Peyer's patch (tissue), 4 donors: ENCODE data around the gene IFI27L1. TPM values are rescaled to one million over a fixed set of nuclear protein-coding genes. Genes with fewer than 3 reads are reported as not detected.

Source experiments
- DNase-seq, 3 donors: peaks; one replicate each; pipeline ENCODE4 v3.0.0-alpha.2; 2017 to 2019
- H3K27ac ChIP-seq, 4 donors: fragments of 200-600 bp; sonication (generic); one replicate each; pipeline ENCODE4 v1.5.1; 2016 to 2019
- H3K27me3 ChIP-seq, 2 donors: fragments of 200-600 bp; sonication (generic); one replicate each; pipeline ENCODE4 v1.5.1; 2019
- H3K36me3 ChIP-seq, 3 donors: fragments of 200-600 bp; sonication (generic); one replicate each; pipeline ENCODE4 v1.5.1; 2016 to 2019
- H3K4me1 ChIP-seq, 4 donors: fragments of 200-600 bp; sonication (generic); one replicate each; pipeline ENCODE4 v1.5.1; 2016 to 2019
- H3K4me3 ChIP-seq, 4 donors: fragments of 200-600 bp; sonication (generic); 1 replicate in 3 of 4; 2 replicates in 1 of 4; pipeline ENCODE4 v1.5.1; 2016 to 2019; ENCODE audit warnings: mild to moderate bottlenecking in 1 of 4
- H3K9me3 ChIP-seq, 4 donors: fragments of 200-600 bp; sonication (generic); one replicate each; pipeline ENCODE4 v1.5.1; 2016 to 2019; ENCODE audit warnings: mild to moderate bottlenecking in 1 of 4
- CTCF ChIP-seq, 6 experiments: fragments of 450-650 bp in 4 of 6; fragments of 200-600 bp in 2 of 6; sonication (generic) in 1 of 6; IDR thresholded peaks; one replicate each; pipeline ENCODE4 v1.5.1; 2017 to 2019; ENCODE audit warnings: antibody characterized with exemption in 6 of 6, mild to moderate bottlenecking in 3 of 6, moderate library complexity in 1 of 6
- POLR2A ChIP-seq, 2 donors: fragments of 450-650 bp; IDR thresholded peaks; one replicate each; pipeline ENCODE4 v1.5.1; 2017; ENCODE audit warnings: antibody characterized with exemption in 2 of 2, mild to moderate bottlenecking in 2 of 2, moderate library complexity in 2 of 2
- total RNA-seq, 4 donors: library from RNA; depleted of rRNA; stranded (reverse); fragments of >200 nt; gene quantifications; one replicate each; pipeline ENCODE4 v1.1.0, GENCODE V29; 2016

The IFI27L1 gene
- total RNA-seq, 4 donors from 2014 or later, result 4.9 to 14.7 (median 6.6) TPM

- Histone ChIP-seq H3K36me3 (peaks cover 0 to 96% (median 4%) of the 10 kb centered on the region in 3 donors), H3K4me3 (no peak overlapping the region), H3K27me3 (no peaks in the 10 kb centered on the region), H3K9me3 (no peaks in the 10 kb centered on the region), H3K4me1 (no peaks in the 10 kb centered on the region), H3K27ac (no peak overlapping the region)
- no peak for TF ChIP-seq POLR2A (IDR thresholded peaks at IDR 0.05)
- no peak for TF ChIP-seq CTCF (IDR thresholded peaks at IDR 0.05)
- DNase-seq, result peak in 1 of 3 donors; percentile 33
These were observed 30.8 kb upstream of the IFI27L1 start for GRCh38 chr14:94050231-94050880.

GRCh38 chr14:94051115-94051514, 30.0 kb upstream of the IFI27L1 start:
- TF ChIP-seq POLR2A (IDR thresholded peaks at IDR 0.05) (no peak), CTCF (IDR thresholded peaks at IDR 0.05) (peak in 4 of 6 experiments; percentile 16 to 48 (median 40))
- no peaks in the 10 kb centered on the region for H3K9me3 ChIP-seq
- peak in 1 of 3 donors; percentile 64 for DNase-seq
- peaks cover 0 to 99% (median 4%) of the 10 kb centered on the region in 3 donors for H3K36me3 ChIP-seq
- no peak overlapping the region for H3K4me3 ChIP-seq
- no peaks in the 10 kb centered on the region for H3K27me3 ChIP-seq
- H3K4me1 ChIP-seq, result no peaks in the 10 kb centered on the region
- H3K27ac ChIP-seq, result no peak overlapping the region

- H3K27ac ChIP-seq, result no peak overlapping the region
- H3K9me3 ChIP-seq, result no peaks in the 10 kb centered on the region
- no peaks in the 10 kb centered on the region for H3K27me3 ChIP-seq
- TF ChIP-seq CTCF (IDR thresholded peaks at IDR 0.05) (no peak), POLR2A (IDR thresholded peaks at IDR 0.05) (no peak)
- peaks cover 0 to under 1% (median 0%) of the 10 kb centered on the region in 4 donors for H3K4me1 ChIP-seq
- H3K4me3 ChIP-seq, result no peak overlapping the region
- no peak for DNase-seq
- peaks cover 0 to 99% (median 4%) of the 10 kb centered on the region in 3 donors for H3K36me3 ChIP-seq
These were observed 29.3 kb upstream of the IFI27L1 start for GRCh38 chr14:94051779-94052178.

GRCh38 chr14:94052199-94052598, 28.9 kb upstream of the IFI27L1 start:
- no peak for DNase-seq
- no peak for TF ChIP-seq POLR2A (IDR thresholded peaks at IDR 0.05)
- TF ChIP-seq CTCF (IDR thresholded peaks at IDR 0.05), result no peak
- Histone ChIP-seq H3K36me3 (peaks cover 0 to 99% (median 4%) of the 10 kb centered on the region in 3 donors), H3K4me1 (peaks cover 0 to 5% (median 0%) of the 10 kb centered on the region in 4 donors), H3K9me3 (no peaks in the 10 kb centered on the region), H3K27me3 (no peaks in the 10 kb centered on the region), H3K4me3 (no peak overlapping the region), H3K27ac (no peak overlapping the region)

- H3K4me1 ChIP-seq, result peaks cover 0 to 9% (median 0%) of the 10 kb centered on the region in 4 donors
- no peaks in the 10 kb centered on the region for H3K27me3 ChIP-seq
- TF ChIP-seq CTCF (IDR thresholded peaks at IDR 0.05) (no peak), POLR2A (IDR thresholded peaks at IDR 0.05) (no peak)
- peaks cover 0 to 99% (median 4%) of the 10 kb centered on the region in 3 donors for H3K36me3 ChIP-seq
- H3K9me3 ChIP-seq, result no peaks in the 10 kb centered on the region
- no peak overlapping the region for H3K4me3 ChIP-seq
- no peak overlapping the region for H3K27ac ChIP-seq
- no peak for DNase-seq
These were observed 28.4 kb upstream of the IFI27L1 start for GRCh38 chr14:94052662-94053061.
